Endothelial cell (in vitro differentiated cells): ENCODE measurements around the gene EXOC3L4. TPM values are rescaled to one million over a fixed set of nuclear protein-coding genes. Genes with fewer than 3 reads are reported as not detected.

Experiments used
- DNase-seq: peaks from one replicate; pipeline ENCODE4 v3.0.0; 2021; ENCODE audit warnings: low spot score
- H3K27ac Mint-ChIP-seq: one replicate; pipeline ENCODE4 v1.8.0; 2021; ENCODE audit warnings: mixed read lengths, inconsistent platforms; ENCODE audit not compliant: unreplicated experiment
- H3K27me3 Mint-ChIP-seq: one replicate; pipeline ENCODE4 v1.8.0; 2021; ENCODE audit warnings: mild to moderate bottlenecking, moderate library complexity, mixed read lengths, inconsistent platforms; ENCODE audit not compliant: unreplicated experiment
- H3K36me3 Mint-ChIP-seq: one replicate; pipeline ENCODE4 v1.8.0; 2021; ENCODE audit warnings: mild to moderate bottlenecking, low read depth, mixed read lengths, inconsistent platforms; ENCODE audit not compliant: unreplicated experiment
- H3K4me1 Mint-ChIP-seq: one replicate; pipeline ENCODE4 v1.8.0; 2021; ENCODE audit warnings: mild to moderate bottlenecking, mixed read lengths, inconsistent platforms; ENCODE audit not compliant: unreplicated experiment
- H3K4me3 Mint-ChIP-seq: one replicate; pipeline ENCODE4 v1.8.0; 2021; ENCODE audit warnings: mild to moderate bottlenecking, mixed read lengths, inconsistent platforms; ENCODE audit not compliant: unreplicated experiment
- H3K9me3 Mint-ChIP-seq: one replicate; pipeline ENCODE4 v1.8.0; 2021; ENCODE audit warnings: mixed read lengths, inconsistent platforms; ENCODE audit not compliant: unreplicated experiment
- total RNA-seq: library from RNA; stranded (reverse); fragmentation: NEBNext Ultra II Directional; extraction: Animal tissue kit (Norgen Biotek cat#: 25700); gene quantifications from one replicate; pipeline ENCODE4 v1.2.1, GENCODE V29; 2021; ENCODE audit not compliant: unreplicated experiment
- TF ChIP-seq, protein P1 (sequence below): fragments of 200-600 bp; sonication (generic); IDR thresholded peaks from one replicate; pipeline ENCODE4 v1.5.0; 2021; ENCODE audit warnings: antibody characterized with exemption; ENCODE audit not compliant: unreplicated experiment

EXOC3L4 gene
- total RNA-seq, 1 donor from 2014 or later, result not detected

DNA sequence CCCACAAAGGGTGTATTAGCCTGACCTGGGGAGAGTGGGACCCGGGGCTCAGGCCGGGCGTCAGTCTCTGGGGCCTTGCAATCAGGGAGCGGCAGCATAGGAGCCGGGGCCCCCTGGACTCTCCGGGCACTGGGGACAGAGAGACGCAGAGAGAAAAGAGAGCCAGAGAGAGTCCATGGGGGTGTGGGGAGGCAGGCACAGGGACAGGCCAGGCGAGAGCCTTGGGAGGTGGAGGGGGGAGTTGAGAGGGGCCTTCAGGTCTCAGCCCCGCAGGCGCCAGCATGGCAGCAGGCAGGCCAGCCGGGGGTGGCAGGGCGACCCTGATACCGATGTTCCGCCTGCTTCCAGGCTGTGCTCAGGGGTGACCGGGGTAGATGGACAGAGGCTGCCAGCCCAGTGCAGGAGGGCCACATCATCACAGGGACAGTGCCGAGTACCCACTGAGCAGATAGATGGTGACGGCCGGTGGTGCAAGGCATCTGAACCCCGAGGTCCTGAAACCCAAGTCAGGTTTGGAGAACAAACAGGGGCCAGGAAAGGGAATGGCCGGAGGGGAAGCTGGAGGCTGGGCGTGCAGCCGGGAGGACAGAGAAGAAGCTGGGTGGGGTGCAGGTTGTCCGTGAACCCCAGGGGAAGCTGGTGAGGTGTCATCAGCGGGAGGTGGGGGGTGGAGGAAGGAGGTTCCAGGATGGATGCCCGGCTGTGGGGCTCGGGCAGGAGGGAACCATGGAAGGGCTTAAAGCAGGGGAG lies 2.9 kb downstream of the EXOC3L4 start:
- Mint-ChIP-seq H3K9me3 (no peaks in the 10 kb centered on the region), H3K27me3 (peaks cover 16% of the 10 kb centered on the region), H3K4me3 (no peak overlapping the region), H3K4me1 (no peaks in the 10 kb centered on the region), H3K27ac (no peak overlapping the region), H3K36me3 (no peaks in the 10 kb centered on the region)
- TF ChIP-seq, protein P1, sequence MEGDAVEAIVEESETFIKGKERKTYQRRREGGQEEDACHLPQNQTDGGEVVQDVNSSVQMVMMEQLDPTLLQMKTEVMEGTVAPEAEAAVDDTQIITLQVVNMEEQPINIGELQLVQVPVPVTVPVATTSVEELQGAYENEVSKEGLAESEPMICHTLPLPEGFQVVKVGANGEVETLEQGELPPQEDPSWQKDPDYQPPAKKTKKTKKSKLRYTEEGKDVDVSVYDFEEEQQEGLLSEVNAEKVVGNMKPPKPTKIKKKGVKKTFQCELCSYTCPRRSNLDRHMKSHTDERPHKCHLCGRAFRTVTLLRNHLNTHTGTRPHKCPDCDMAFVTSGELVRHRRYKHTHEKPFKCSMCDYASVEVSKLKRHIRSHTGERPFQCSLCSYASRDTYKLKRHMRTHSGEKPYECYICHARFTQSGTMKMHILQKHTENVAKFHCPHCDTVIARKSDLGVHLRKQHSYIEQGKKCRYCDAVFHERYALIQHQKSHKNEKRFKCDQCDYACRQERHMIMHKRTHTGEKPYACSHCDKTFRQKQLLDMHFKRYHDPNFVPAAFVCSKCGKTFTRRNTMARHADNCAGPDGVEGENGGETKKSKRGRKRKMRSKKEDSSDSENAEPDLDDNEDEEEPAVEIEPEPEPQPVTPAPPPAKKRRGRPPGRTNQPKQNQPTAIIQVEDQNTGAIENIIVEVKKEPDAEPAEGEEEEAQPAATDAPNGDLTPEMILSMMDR, result no peak
- no peak for DNase-seq

DNA sequence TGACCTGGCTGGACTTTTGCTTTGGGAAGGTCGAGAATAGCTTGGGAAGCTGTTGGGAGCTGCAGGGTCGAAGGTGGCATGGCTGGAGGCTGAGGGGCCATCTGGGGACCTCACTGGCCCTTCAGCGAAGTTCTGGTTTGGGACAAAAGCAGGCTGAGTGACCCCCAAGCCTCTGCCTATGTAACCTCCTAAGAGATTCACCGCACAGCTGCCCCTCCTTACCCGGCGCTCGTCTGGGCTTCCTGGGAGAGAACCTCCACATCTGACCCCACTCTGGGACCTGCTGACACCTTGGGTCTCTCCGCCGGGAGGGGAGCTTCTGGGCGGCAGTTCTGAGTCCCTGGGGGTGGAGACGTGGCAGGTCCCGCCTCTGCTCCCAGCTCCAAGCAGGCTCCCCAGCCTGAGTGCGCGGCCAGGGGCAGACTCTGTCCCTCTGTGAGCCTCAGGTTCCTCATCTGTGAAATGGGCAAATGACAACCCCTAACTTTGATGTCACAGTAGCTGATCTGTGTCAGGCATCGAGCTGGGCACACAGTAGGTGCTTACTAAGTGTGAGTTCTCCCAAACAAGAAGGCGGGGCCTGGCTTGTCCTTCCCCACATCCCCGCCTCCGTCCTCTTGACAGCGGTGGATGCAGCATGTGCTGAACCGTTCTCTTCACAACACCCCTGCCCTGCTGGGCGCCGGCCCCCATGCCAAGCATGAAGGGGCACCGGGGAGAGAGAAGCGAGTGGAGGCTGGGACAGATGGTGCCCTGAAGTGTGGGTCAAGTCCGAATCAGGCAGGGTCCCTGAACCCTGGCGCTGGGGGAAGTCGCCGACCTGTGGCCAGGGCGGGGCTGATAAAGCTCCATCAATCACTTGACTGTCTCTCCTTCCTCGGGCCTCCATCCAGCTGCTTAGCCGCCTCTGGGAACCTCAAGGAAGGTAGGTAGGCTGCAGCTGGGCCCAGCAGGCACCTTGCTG lies 3.8 kb downstream of the EXOC3L4 start:
- TF ChIP-seq, protein P1, result no peak
- Mint-ChIP-seq H3K36me3 (no peaks in the 10 kb centered on the region), H3K27ac (no peak overlapping the region)

DNA sequence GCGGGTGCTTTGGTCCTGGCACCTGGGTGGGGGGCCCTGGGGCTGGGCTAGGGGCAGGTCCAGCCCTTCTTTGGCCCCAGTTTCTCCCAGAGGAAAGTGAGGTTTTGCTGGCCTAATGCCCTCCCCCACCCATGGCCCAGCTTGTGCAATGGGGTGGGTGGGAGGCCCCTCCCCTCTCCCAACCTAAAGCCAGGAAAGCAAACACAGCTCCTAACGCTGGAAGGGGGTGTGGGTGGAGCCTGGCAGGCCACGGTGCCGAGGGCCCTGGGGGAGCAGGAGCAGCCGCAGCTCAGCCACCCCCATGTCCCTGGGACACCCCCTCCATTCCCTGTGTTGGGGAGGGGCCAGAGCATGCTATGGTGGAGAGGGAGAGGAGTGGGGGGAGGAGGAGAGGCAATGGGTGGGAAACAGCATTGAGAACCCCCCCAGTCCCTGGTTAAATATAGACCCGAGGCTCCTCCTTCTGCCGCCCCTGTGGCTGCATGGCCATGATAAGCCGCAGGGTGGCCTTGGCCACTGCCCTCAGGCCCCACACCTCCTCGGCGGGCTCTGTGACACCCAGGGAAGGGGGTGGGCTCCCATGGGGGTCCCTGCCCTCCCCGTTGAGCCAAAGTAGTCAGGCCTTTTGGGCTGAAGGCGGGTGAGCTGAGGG lies 4.7 kb downstream of the EXOC3L4 start:
- H3K4me1 Mint-ChIP-seq, result peaks cover 3% of the 10 kb centered on the region
- H3K27ac Mint-ChIP-seq, result no peak overlapping the region
- no peak for DNase-seq
- H3K9me3 Mint-ChIP-seq, result no peaks in the 10 kb centered on the region
- H3K36me3 Mint-ChIP-seq, result no peaks in the 10 kb centered on the region
- H3K27me3 Mint-ChIP-seq, result peaks cover 17% of the 10 kb centered on the region
- TF ChIP-seq, protein P1, result no peak
- H3K4me3 Mint-ChIP-seq, result no peak overlapping the region

More for the DNA sequence above, 3.8 kb downstream of the EXOC3L4 start:
- Mint-ChIP-seq H3K9me3 (no peaks in the 10 kb centered on the region), H3K4me3 (no peak overlapping the region), H3K27me3 (peaks cover 15% of the 10 kb centered on the region), H3K4me1 (no peaks in the 10 kb centered on the region)
- no peak for DNase-seq

DNA sequence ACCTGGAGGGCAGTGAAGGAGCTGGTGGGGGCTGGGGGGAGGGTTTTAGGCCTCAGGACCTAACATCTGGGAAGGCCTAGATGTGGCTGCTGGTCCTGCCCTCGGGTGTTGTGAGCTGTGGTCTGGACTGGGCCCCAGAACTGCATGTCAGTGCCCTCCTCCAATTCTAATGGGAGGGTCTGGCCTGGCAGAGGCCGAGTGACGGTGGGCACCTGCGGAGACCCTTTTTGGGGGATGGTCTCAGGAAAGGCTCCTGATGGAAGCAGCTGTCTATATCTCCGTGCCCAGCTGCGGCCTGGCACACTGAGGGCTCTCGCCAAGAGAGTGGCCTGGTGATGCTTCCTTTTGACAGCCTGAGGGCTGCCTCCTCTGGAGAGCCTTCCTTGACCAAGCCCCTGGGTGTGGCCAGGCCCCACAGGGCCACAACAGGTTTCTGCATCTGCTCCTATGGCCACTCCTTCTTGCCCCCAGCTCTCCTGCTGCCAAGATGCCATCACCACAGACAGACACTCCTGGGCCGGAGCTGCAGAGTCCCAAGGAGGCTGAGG lies 5.3 kb downstream of the EXOC3L4 start:
- TF ChIP-seq, protein P1, result no peak
- H3K27ac Mint-ChIP-seq, result no peak overlapping the region
- no peaks in the 10 kb centered on the region for H3K9me3 Mint-ChIP-seq
- DNase-seq, result no peak
- H3K4me1 Mint-ChIP-seq, result peaks cover 3% of the 10 kb centered on the region
- H3K36me3 Mint-ChIP-seq, result no peaks in the 10 kb centered on the region
- H3K4me3 Mint-ChIP-seq, result no peak overlapping the region
- peaks cover 17% of the 10 kb centered on the region for H3K27me3 Mint-ChIP-seq
